CD4-positive, alpha-beta T cell treated with Interleukin-6 for 4 hours (primary cell): ENCODE results near the gene HAPLN2.
"Not testable (repeated sequence)": the region's sequence is repeated elsewhere in the genome, so short reads cannot be mapped to it uniquely, and the experiment has no call there.

ENCODE experiments used
- DNase-seq: peaks from one replicate; pipeline ENCODE4 v3.0.0-alpha.2; 2020; ENCODE audit warnings: mixed read lengths

The HAPLN2 gene

GRCh38 chr1:156618853-156619581 lies at the start of gene HAPLN2:
Gene HAPLN2 (plus strand): TSS chr1:156619415. CDS start chr1:156623491, 4,076 bp downstream.
- DNase-seq, result peak; percentile 34

GRCh38 chr1:156571261-156571852 lies 47.9 kb upstream of the HAPLN2 start:
- no peak for DNase-seq

- DNase-seq, result peak; percentile 71
These were observed 47.1 kb upstream of the HAPLN2 start, which contains the start of gene IQGAP3 for GRCh38 chr1:156571919-156572662. Gene IQGAP3 (minus strand): TSS chr1:156572565. CDS start chr1:156572529, 36 bp downstream.

- no peak for DNase-seq
These were observed 46.6 kb upstream of the HAPLN2 start for GRCh38 chr1:156572663-156573018.

- no peak for DNase-seq
These were observed 45.1 kb upstream of the HAPLN2 start for GRCh38 chr1:156574039-156574633.

GRCh38 chr1:156577550-156577949 lies 41.7 kb upstream of the HAPLN2 start:
- DNase-seq, result no peak

- no peak for DNase-seq
These were observed 41.2 kb upstream of the HAPLN2 start for GRCh38 chr1:156578055-156578454.

- DNase-seq, result no peak
These were observed 39.7 kb upstream of the HAPLN2 start, which contains the start of gene TTC24 for GRCh38 chr1:156579472-156579871. Gene TTC24 (plus strand): TSS chr1:156579723. CDS start chr1:156581365, 1,642 bp downstream.

- peak; percentile 58 for DNase-seq
These were observed 37.4 kb upstream of the HAPLN2 start for GRCh38 chr1:156581661-156582387.

- peak; percentile 25 for DNase-seq
These were observed 36.7 kb upstream of the HAPLN2 start for GRCh38 chr1:156582388-156583017.

GRCh38 chr1:156583821-156584622 lies 35.2 kb upstream of the HAPLN2 start:
- DNase-seq, result peak; percentile 83

- DNase-seq, result no peak
These were observed 34.4 kb upstream of the HAPLN2 start for GRCh38 chr1:156584813-156585212.

- DNase-seq, result no peak
These were observed 32.9 kb upstream of the HAPLN2 start for GRCh38 chr1:156586323-156586722.

GRCh38 chr1:156586892-156587477 lies 32.2 kb upstream of the HAPLN2 start:
- DNase-seq, result no peak

GRCh38 chr1:156587927-156588326 lies 31.3 kb upstream of the HAPLN2 start:
- not testable (repeated sequence) for DNase-seq

GRCh38 chr1:156589546-156589945 lies 29.7 kb upstream of the HAPLN2 start:
- no peak for DNase-seq

GRCh38 chr1:156590326-156591180 lies 28.7 kb upstream of the HAPLN2 start:
- no peak for DNase-seq

- peak; percentile 22 for DNase-seq
These were observed 28.1 kb upstream of the HAPLN2 start for GRCh38 chr1:156591181-156591431.

- peak; percentile 82 for DNase-seq
These were observed 27.6 kb upstream of the HAPLN2 start, which contains the start of gene NAXE for GRCh38 chr1:156591432-156592157. Gene NAXE (plus strand): TSS chr1:156591776. CDS start chr1:156591805, 29 bp downstream.
